Breast epithelium (tissue), 3 donors: ENCODE results near the gene PARP3.

Source experiments
- POLR2A ChIP-seq: fragments of 450-650 bp; IDR thresholded peaks from one replicate; pipeline ENCODE4 v1.6.1; 2016; ENCODE audit warnings: antibody characterized with exemption, mild to moderate bottlenecking, moderate library complexity
- POLR2AphosphoS5 ChIP-seq, 3 donors: sonication (generic); formaldehyde crosslinking; IDR thresholded peaks; one replicate each; pipeline ENCODE4 v1.6.1; 2017; ENCODE audit warnings: antibody characterized with exemption in 3 of 3
- TF ChIP-seq, protein P1 (sequence below), 3 donors: fragments of 450-650 bp; IDR thresholded peaks; one replicate each; pipeline ENCODE4 v1.5.1; 2016 to 2017; ENCODE audit warnings: antibody characterized with exemption in 3 of 3, mild to moderate bottlenecking in 3 of 3, moderate library complexity in 3 of 3

GRCh38 chr3:51969841-51970240 is 27.7 kb downstream of the PARP3 start:
- TF ChIP-seq, protein P1, sequence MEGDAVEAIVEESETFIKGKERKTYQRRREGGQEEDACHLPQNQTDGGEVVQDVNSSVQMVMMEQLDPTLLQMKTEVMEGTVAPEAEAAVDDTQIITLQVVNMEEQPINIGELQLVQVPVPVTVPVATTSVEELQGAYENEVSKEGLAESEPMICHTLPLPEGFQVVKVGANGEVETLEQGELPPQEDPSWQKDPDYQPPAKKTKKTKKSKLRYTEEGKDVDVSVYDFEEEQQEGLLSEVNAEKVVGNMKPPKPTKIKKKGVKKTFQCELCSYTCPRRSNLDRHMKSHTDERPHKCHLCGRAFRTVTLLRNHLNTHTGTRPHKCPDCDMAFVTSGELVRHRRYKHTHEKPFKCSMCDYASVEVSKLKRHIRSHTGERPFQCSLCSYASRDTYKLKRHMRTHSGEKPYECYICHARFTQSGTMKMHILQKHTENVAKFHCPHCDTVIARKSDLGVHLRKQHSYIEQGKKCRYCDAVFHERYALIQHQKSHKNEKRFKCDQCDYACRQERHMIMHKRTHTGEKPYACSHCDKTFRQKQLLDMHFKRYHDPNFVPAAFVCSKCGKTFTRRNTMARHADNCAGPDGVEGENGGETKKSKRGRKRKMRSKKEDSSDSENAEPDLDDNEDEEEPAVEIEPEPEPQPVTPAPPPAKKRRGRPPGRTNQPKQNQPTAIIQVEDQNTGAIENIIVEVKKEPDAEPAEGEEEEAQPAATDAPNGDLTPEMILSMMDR (IDR thresholded peaks at IDR 0.05) = no peak
- TF ChIP-seq POLR2AphosphoS5 (IDR thresholded peaks at IDR 0.05) (no peak), POLR2A (no peak)
